GOT3 (cell line): Measurements from ENCODE around the gene TMEM92.

Experiments used
- DNase-seq: peaks from one replicate; lab custom pipeline; 2025; ENCODE audit warnings: mixed read lengths; lab: John Stamatoyannopoulos, UW

TMEM92 gene

DNA sequence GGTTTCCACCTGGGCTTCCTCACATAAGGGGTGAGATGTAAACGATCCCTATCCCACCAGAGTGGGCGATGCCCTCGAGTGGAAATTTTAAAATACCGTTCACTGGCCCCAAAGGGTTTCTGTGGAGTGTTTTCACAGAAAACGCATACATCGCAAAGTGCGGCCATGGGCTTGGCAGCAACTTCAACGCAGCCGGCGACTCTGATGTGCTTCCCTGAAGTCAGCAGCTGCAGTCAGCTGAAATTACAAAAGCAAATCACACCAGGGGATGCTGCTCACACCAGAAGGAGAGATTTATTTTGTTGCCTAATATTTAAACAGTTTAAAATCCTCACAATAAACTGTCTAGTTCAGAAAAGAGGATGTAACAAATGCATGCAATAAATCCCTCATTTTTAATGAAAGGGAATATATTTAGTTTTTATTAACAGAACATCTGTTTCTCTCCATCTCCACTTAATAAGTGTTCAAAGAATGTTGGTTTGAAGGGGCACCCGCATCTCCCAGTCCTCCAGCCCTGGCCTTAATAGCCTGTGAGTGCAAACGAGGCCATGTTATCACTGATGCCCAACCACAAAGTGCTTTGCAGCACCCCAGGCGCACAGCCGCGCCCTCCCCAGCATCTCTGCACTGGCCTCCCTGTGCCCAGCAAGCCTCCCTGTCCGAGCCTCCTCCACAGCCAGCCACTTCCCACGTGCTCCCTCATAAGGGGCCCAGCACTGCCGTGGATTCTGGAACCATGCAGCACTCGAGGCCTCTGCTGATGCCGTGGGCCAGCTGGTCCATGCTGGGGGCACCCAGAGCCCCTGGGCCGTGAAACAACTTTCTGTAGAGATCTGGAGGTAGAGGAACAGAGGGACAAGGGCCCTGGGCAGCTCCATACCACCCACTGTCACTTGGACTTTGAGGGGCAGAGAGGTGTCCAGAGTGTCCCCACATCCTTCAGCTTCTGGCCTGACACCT, 54.4 kb downstream of the TMEM92 start:
- no peak for DNase-seq

- no peak for DNase-seq
Measured at GRCh38 chr17:50329716-50330115, 55.5 kb downstream of the TMEM92 start.

DNA sequence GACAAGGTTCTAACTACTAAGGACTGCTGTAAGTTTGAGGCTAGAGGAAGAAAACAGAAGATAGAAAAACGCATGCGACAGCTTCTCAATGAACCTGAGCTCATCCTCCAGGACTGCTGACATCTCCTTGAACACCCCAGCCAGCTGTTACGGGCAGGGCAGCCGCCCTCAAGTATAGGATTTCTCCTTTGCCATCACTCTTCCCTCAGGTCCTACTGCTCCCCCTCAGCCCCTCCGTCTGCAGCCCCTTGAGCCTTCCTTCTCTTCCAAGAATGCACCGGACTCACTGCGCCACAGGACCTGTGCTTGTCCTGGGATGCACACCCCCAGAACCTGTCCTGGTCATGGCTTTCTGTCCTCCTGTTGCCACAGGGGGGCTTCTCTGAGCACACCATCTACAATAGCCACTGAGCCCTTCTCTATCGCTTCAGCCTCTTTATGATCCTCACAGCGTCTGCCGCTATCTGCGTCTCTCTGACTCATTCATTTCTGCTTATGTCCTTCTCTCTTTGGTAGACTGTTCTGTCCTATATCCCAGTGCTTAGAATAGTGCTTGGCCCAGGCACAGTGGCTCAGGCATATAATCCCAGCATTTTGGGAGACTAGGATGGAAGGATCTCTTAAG, 56.0 kb downstream of the TMEM92 start:
- DNase-seq = no peak
